ENCODE results near the gene FIGLA. TPM values are rescaled to one million over a fixed set of nuclear protein-coding genes. Genes with fewer than 3 reads are reported as not detected.

Gene FIGLA
- polyA plus RNA-seq, 1 of the 3 experiments (the other 2 are of a cell fraction), result not detected

- TF ChIP-seq ZBTB33 (IDR thresholded peaks at IDR 0.05; ENCODE audit: borderline replicate concordance, low read depth) (no peak), CTCF (IDR thresholded peaks at IDR 0.05) (no peak), USF2 (IDR thresholded peaks at IDR 0.05; ENCODE audit: borderline replicate concordance, low read depth, low read length) (no peak), POLR2AphosphoS5 (IDR thresholded peaks at IDR 0.05; ENCODE audit: low read depth, low read length) (no peak), TEAD4 (IDR thresholded peaks at IDR 0.05; ENCODE audit: borderline replicate concordance, insufficient read depth) (no peak)
These were observed 3.0 kb upstream of the FIGLA start (continued) for GRCh38 chr2:70793450-70793849.

GRCh38 chr2:70789304-70790135, 923 bp downstream of the FIGLA start:
- no peaks in the 10 kb centered on the region for H3K9me2 ChIP-seq

More at GRCh38 chr2:70789304-70790135, 923 bp downstream of the FIGLA start:
- H3K4me3 ChIP-seq (ENCODE audit: low read depth in 2 of 2, low read length in 1 of 2), result peak overlapping the region; percentile 26 to 55
- no peak overlapping the region for H3K27ac ChIP-seq (ENCODE audit: low read depth in 2 of 2, low read length in 1 of 2)
- H4K20me1 ChIP-seq (ENCODE audit: insufficient read depth), result no peaks in the 10 kb centered on the region
- WGBS (ENCODE audit: low lambda C conversion rate), result 11% methylated on average over 33 of the region's 33 CpGs
- DNase-seq, result peak; percentile 81
- peaks cover 0 to 9% of the 10 kb centered on the region in 2 experiments; a peak in 1 of 4 replicates for H3K4me1 ChIP-seq (ENCODE audit: control insufficient read depth in 1 of 2, insufficient read depth in 2 of 2, low read depth in 1 of 2, low read length in 1 of 2)
- peak; percentile 83 for TF ChIP-seq RAD21 (IDR thresholded peaks at IDR 0.05; ENCODE audit: low read length)
- no peak for TF ChIP-seq YY1 (IDR thresholded peaks at IDR 0.05; ENCODE audit: low read depth)
- TF ChIP-seq CTCF (IDR thresholded peaks at IDR 0.05), result peak; percentile 69
- TF ChIP-seq SMC3 (IDR thresholded peaks at IDR 0.05; ENCODE audit: low read depth, low read length), result peak; percentile 55
- peak overlapping the region; percentile 76 for H3K4me2 ChIP-seq
- no peaks in the 10 kb centered on the region for H3K9me3 ChIP-seq
- no peaks in the 10 kb centered on the region for H3F3A ChIP-seq (replicated peaks; ENCODE audit: insufficient read depth)
- H2AFZ ChIP-seq (ENCODE audit: low read depth), result peak overlapping the region; percentile 51; the same call in 1 of the 2 replicates
- H3K36me3 ChIP-seq (replicated peaks in 1 of 2; ENCODE audit: control insufficient read depth in 1 of 2, insufficient read depth in 2 of 2, low read length in 1 of 2), result no peaks in the 10 kb centered on the region
- no peak overlapping the region for H3K9ac ChIP-seq
- peaks cover 44% of the 10 kb centered on the region for H3K27me3 ChIP-seq (ENCODE audit: insufficient read depth)
- H3K79me2 ChIP-seq (ENCODE audit: insufficient read depth), result no peaks in the 10 kb centered on the region
- ChIA-PET CTCF (interaction anchor here (0.6 to 5.6 kb wide), 51 partner anchors 9 to 487 kb away, joined by 3 to 56 read pairs (median 4); partner anchors contain the start of genes ADD2 and FAM136A), POLR2A (no interaction called here)

Data from SK-N-SH (cell line).